ENCODE results near the gene FGFR4.

DNA sequence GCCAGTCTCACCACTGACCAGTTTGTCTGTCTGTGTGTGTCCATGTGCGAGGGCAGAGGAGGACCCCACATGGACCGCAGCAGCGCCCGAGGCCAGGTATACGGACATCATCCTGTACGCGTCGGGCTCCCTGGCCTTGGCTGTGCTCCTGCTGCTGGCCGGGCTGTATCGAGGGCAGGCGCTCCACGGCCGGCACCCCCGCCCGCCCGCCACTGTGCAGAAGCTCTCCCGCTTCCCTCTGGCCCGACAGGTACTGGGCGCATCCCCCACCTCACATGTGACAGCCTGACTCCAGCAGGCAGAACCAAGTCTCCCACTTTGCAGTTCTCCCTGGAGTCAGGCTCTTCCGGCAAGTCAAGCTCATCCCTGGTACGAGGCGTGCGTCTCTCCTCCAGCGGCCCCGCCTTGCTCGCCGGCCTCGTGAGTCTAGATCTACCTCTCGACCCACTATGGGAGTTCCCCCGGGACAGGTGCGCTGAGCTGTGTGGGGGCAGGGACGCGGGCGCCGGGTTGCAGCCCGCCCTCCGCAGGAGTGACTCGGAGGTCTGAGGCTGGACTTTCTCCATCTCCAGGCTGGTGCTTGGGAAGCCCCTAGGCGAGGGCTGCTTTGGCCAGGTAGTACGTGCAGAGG lies 6.5 kb downstream of the FGFR4 start:
- TF ChIP-seq TEAD4 (IDR thresholded peaks at IDR 0.05; ENCODE audit: low read depth, low read length) (no peak), RAD21 (IDR thresholded peaks at IDR 0.05 in 1 of 2, conservative IDR thresholded peaks at IDR 0.05 in 1 of 2; ENCODE audit: low read depth in 2 of 2, low read length in 2 of 2) (no peak), JUND (IDR thresholded peaks at IDR 0.05; ENCODE audit: low read length) (no peak), MAX (IDR thresholded peaks at IDR 0.05) (no peak), CHD2 (IDR thresholded peaks at IDR 0.05; ENCODE audit: low read length) (no peak), SUZ12 (IDR thresholded peaks at IDR 0.05; ENCODE audit: low read length) (no peak), CHD7 (IDR thresholded peaks at IDR 0.05; ENCODE audit: insufficient replicate concordance, low read length) (no peak), BRCA1 (IDR thresholded peaks at IDR 0.05; ENCODE audit: low read depth, low read length) (no peak), ZNF274 (IDR thresholded peaks at IDR 0.05; ENCODE audit: borderline replicate concordance, extremely low read depth, low read length) (no peak), RFX5 (IDR thresholded peaks at IDR 0.05; ENCODE audit: borderline replicate concordance, low read depth, low read length) (no peak), YY1 (IDR thresholded peaks at IDR 0.05; ENCODE audit: low read depth, low read length) (no peak)
- TF ChIP-seq, protein P1, sequence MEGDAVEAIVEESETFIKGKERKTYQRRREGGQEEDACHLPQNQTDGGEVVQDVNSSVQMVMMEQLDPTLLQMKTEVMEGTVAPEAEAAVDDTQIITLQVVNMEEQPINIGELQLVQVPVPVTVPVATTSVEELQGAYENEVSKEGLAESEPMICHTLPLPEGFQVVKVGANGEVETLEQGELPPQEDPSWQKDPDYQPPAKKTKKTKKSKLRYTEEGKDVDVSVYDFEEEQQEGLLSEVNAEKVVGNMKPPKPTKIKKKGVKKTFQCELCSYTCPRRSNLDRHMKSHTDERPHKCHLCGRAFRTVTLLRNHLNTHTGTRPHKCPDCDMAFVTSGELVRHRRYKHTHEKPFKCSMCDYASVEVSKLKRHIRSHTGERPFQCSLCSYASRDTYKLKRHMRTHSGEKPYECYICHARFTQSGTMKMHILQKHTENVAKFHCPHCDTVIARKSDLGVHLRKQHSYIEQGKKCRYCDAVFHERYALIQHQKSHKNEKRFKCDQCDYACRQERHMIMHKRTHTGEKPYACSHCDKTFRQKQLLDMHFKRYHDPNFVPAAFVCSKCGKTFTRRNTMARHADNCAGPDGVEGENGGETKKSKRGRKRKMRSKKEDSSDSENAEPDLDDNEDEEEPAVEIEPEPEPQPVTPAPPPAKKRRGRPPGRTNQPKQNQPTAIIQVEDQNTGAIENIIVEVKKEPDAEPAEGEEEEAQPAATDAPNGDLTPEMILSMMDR (IDR thresholded peaks at IDR 0.05; ENCODE audit: control extremely low read depth in 1 of 3, insufficient read depth in 1 of 3, low read depth in 1 of 3, low read length in 3 of 3): no peak
